ENCODE results near the gene HDGF. TPM values are rescaled to one million over a fixed set of nuclear protein-coding genes. Genes with fewer than 3 reads are reported as not detected.

HDGF gene
- total and polyA plus RNA-seq, 2 of the 8 experiments (the other 6 are each of a cell fraction or from before 2014, with no cell fraction given), result 145 to 391 TPM

DNA sequence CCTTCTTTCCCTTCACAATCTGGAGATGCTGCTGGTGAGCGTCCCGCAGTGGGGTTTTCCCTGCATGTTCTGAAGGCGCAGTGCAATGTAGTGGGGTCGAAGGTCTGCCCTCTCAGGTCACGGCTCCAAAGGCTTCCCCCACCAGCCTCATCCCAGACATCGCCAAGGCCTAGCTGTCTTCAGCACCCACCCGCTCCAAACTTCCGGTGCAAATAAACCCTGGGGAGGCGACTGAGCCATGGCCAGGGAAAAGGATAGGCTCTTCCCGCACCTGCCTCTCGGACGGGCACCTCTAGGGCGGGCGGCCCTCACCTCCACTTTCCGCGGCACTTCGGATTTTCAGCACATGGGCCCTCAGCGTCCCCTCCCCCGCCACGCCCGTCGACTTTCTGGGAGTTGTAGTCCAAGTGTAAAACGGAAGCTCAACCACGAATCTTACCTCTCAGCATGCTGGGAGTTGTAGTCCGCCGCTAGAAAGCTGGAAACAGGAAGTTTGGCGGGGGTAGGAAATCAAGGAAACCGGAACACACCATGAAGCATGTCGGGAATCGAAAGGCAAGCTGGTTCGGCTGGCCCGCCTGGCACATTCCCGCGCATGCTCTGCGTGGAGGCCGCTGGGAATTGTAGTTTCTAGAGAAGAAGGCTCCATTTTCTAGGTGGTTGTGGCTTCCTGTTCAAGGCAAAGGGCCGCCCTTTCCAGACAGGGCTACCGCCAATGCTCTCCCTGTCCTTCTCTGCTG is 10.6 kb downstream of the HDGF start, which contains the start of gene MRPL24:
MRPL24 (minus strand) TSS at position 348 of the 740 bp plus-strand sequence. CDS start 2,384 bp downstream, outside the sequence.
- 2% methylated on average over 38 of the region's 38 CpGs; no CpG with 5 or more reads in 1 of the 2 experiments for WGBS, 2 experiments (ENCODE audit: extremely low coverage in 1 of 2, insufficient coverage in 1 of 2, insufficient read length in 1 of 2, insufficient replicate concordance in 2 of 2, low coverage in 1 of 2, low lambda C conversion rate in 2 of 2, missing lambda C conversion rate in 1 of 2)
- H3K56ac ChIP-seq (replicated peaks; ENCODE audit: insufficient read length, low read depth, low read length), result peak within 1 kb of the TSS; percentile 25
- POLR2A ChIA-PET (ENCODE audit: partially characterized antibody), result interaction anchor here (0.6 to 10.7 kb wide), 20 partner anchors 10 to 140 kb away, joined by 3 to 214 read pairs (median 4); partner anchors contain the start of genes CRABP2, HDGF, ISG20L2 and METTL25B
- peaks cover 13 to 42% (median 14%) of the 10 kb centered on the region in 4 experiments; a peak in 7 of 8 replicates for H3K36me3 ChIP-seq (ENCODE audit: control insufficient read depth in 2 of 4, insufficient read depth in 4 of 4, low read length in 3 of 4)
- H2AK5ac ChIP-seq (ENCODE audit: low read depth, low read length), result no peak within 1 kb of the TSS
- H3K4ac ChIP-seq (replicated peaks; ENCODE audit: insufficient read length, low read depth, low read length), result peak within 1 kb of the TSS; percentile 29
- H2BK5ac ChIP-seq (ENCODE audit: low read depth, low read length), result peak within 1 kb of the TSS; percentile 81
- H3K14ac ChIP-seq (ENCODE audit: insufficient read length), result no peak within 1 kb of the TSS
- H4K8ac ChIP-seq (ENCODE audit: extremely low read depth, insufficient read depth, low read length), result peak within 1 kb of the TSS; percentile 12
- H4K20me1 ChIP-seq (replicated peaks in 1 of 2; ENCODE audit: control insufficient read depth in 1 of 2, insufficient read depth in 2 of 2, low read length in 2 of 2), result peaks cover 0 to 2% of the 10 kb centered on the region in 2 experiments
- H3K23me2 ChIP-seq (ENCODE audit: low read depth, low read length), result peaks cover 2% of the 10 kb centered on the region; the same call in 1 of the 2 replicates
- peak within 1 kb of the TSS; percentile 72 to 82 (median 78) for H3K9ac ChIP-seq (replicated peaks in 1 of 4; ENCODE audit: extremely low read depth in 1 of 4, low read depth in 3 of 4, low read length in 3 of 4)
- H3K23ac ChIP-seq (ENCODE audit: insufficient read length), result no peak within 1 kb of the TSS
- peak within 1 kb of the TSS; percentile 34; the same call in 1 of the 2 replicates for H3K18ac ChIP-seq (ENCODE audit: extremely low read depth, low read length)
- peaks cover 5% of the 10 kb centered on the region for H3K79me1 ChIP-seq (ENCODE audit: low read depth, low read length)
- H2BK12ac ChIP-seq (ENCODE audit: low read depth, low read length), result peak within 1 kb of the TSS; percentile 40
- peak within 1 kb of the TSS; percentile 72 for H3K27ac ChIP-seq (ENCODE audit: low read depth, low read length)
- peaks cover 3 to 15% (median 6%) of the 10 kb centered on the region in 4 experiments; a peak in 5 of 7 replicates for H3K4me1 ChIP-seq (replicated peaks in 1 of 4; ENCODE audit: control insufficient read depth in 3 of 4, insufficient read depth in 4 of 4, low read length in 3 of 4)
- peak within 1 kb of the TSS; percentile 55 to 95 (median 84) for H3K4me3 ChIP-seq (ENCODE audit: extremely low read depth in 1 of 4, insufficient read depth in 2 of 4, low read depth in 3 of 4, low read length in 4 of 4)
- peak; percentile 93 to 99 for DNase-seq (ENCODE audit: low read depth in 1 of 2, low spot score in 2 of 2)
- H3K4me2 ChIP-seq (ENCODE audit: insufficient read depth in 1 of 2, low read depth in 2 of 2, low read length in 2 of 2), result peak within 1 kb of the TSS; percentile 68 to 83
- CTCF ChIA-PET (ENCODE audit: partially characterized antibody), result interaction anchor here (0.6 to 6.6 kb wide), 6 partner anchors 14 to 122 kb away, joined by 4 to 76 read pairs (median 8); partner anchors contain the start of genes CRABP2, HAPLN2, ISG20L2 and METTL25B
- no peaks in the 10 kb centered on the region for H3K9me3 ChIP-seq (ENCODE audit: insufficient read depth in 2 of 2, low read depth in 1 of 2, low read length in 1 of 2)
- FAIRE-seq, result peak; percentile 99
- peak within 1 kb of the TSS; percentile 30 for H4K91ac ChIP-seq (replicated peaks; ENCODE audit: insufficient read length, low read length)
- H3K27me3 ChIP-seq (replicated peaks in 1 of 4; ENCODE audit: control insufficient read depth in 3 of 4, extremely low read depth in 1 of 4, insufficient read depth in 3 of 4, low read length in 3 of 4), result no peaks in the 10 kb centered on the region
- H2BK20ac ChIP-seq (ENCODE audit: low read length), result no peak within 1 kb of the TSS
- H2BK15ac ChIP-seq (ENCODE audit: low read length), result peak within 1 kb of the TSS; percentile 48; the same call in 1 of the 2 replicates
- H4K5ac ChIP-seq (ENCODE audit: insufficient read length, low read depth, low read length), result peak within 1 kb of the TSS; percentile 51
- H2BK120ac ChIP-seq (replicated peaks; ENCODE audit: low read depth, low read length), result no peak within 1 kb of the TSS
- H2AFZ ChIP-seq (ENCODE audit: low read length), result peak within 1 kb of the TSS; percentile 39
- peaks cover 4 to 21% of the 10 kb centered on the region in 2 experiments for H3K79me2 ChIP-seq (ENCODE audit: control insufficient read depth in 1 of 2, insufficient read depth in 2 of 2, low read length in 2 of 2)
- peak; percentile 23 for TF ChIP-seq CTBP2 (IDR thresholded peaks at IDR 0.05; ENCODE audit: borderline replicate concordance, insufficient read depth, insufficient read length, low read length)
- TF ChIP-seq BRCA1 (IDR thresholded peaks at IDR 0.05; ENCODE audit: low read depth, low read length), result no peak
- no peak for TF ChIP-seq HDAC6 (IDR thresholded peaks at IDR 0.05; ENCODE audit: low read depth, low read length)
- peak; percentile 57; the same call in 1 of the 2 replicates for TF ChIP-seq PHF8 (conservative IDR thresholded peaks at IDR 0.05; ENCODE audit: low read depth, low read length)
- TF ChIP-seq BCL11A (IDR thresholded peaks at IDR 0.05; ENCODE audit: low read depth in 2 of 2, low read length in 2 of 2), result no peak
- TF ChIP-seq NANOG (IDR thresholded peaks at IDR 0.05; ENCODE audit: insufficient read depth, low read depth, low read length, poor library complexity, severe bottlenecking), result peak; percentile 10
- TF ChIP-seq, protein P1, sequence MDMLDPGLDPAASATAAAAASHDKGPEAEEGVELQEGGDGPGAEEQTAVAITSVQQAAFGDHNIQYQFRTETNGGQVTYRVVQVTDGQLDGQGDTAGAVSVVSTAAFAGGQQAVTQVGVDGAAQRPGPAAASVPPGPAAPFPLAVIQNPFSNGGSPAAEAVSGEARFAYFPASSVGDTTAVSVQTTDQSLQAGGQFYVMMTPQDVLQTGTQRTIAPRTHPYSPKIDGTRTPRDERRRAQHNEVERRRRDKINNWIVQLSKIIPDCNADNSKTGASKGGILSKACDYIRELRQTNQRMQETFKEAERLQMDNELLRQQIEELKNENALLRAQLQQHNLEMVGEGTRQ (IDR thresholded peaks at IDR 0.05; ENCODE audit: low read length), result no peak; the same call in 1 of the 2 replicates
- TF ChIP-seq POLR2A (IDR thresholded peaks at IDR 0.05; ENCODE audit: control extremely low read depth in 1 of 2, low read depth in 2 of 2, low read length in 2 of 2), result peak in 1 of 2 experiments; percentile 88; a peak in 2 of 3 replicates
- TF ChIP-seq JUN (IDR thresholded peaks at IDR 0.05; ENCODE audit: low read depth, low read length), result no peak

Measured in H1 (cell line).